NOMO-1 treated with dmso at 0.1 percent for 144 hours (cell line): ENCODE results near the gene NKD2.
"Not testable (repeated sequence)": the region's sequence is repeated elsewhere in the genome, so short reads cannot be mapped to it uniquely, and the experiment has no call there.

Source experiments
- DNase-seq: peaks from one replicate; lab custom pipeline; 2025; ENCODE audit not compliant: unreplicated experiment; lab: John Stamatoyannopoulos, UW

The NKD2 gene

DNA sequence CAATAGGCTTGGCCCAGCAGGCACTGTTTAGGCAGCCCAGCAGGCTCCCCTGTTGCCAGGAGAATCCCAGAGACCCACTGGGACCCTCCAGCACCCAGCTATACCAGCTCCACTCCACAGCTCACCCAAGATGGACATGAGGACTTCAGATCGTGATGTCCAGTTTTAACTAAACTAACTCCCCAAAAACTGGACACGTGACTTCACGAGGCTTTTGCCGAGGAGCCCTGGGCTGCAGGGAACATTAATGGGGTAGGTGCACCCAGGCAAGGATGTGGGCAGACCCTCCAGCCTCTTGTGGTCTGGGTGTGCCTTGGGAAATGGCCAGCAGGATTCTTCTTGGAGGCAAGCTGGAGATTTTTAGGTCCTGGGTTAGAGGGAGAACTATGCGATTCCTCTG, 8.9 kb upstream of the NKD2 start:
- DNase-seq = no peak

GRCh38 chr5:1000329-1000728, 8.3 kb upstream of the NKD2 start:
- no peak for DNase-seq

DNA sequence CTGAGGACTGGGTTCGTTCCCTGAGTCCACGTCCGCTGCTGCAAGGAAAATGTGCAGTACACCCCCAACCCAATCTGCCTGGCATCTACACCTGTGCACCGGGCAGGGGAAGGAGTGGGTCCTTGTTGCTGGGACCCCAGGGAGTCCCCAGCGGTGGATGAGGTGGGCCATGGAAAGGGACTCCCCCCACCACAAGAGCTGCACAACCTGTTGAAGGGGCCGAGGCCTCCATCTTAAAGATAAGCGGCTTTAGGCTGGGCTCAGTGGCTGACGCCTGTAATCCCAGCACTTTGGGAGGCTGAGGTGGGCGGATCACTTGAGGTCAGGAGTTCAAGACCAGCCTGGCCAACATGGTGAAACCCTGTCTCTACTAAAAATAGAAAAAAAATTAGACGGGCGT, 7.8 kb upstream of the NKD2 start:
- not testable (repeated sequence) for DNase-seq

- no peak for DNase-seq
Measured at GRCh38 chr5:1001406-1002270, 7.0 kb upstream of the NKD2 start.

GRCh38 chr5:1002271-1002546, 6.4 kb upstream of the NKD2 start:
- DNase-seq = no peak

DNA sequence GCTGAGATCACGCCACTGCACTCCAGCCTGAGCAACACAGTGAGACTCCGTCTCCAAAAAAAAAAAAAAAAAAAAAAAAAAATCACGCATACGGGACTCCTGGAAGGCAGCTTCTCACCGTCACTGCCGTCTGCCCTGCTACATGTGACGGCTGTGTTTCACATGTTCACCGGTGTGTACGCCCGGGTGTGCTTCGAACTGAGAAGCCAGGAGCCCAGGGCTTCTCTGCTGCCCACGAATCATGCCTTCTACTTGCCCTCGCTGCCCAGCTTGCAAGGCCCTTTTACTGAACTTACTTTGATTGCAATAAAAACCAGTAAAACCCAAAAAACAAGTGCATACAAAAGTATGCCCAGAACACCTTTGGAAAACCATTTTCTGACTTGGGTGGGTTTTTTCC, 5.8 kb upstream of the NKD2 start:
- DNase-seq = no peak

DNA sequence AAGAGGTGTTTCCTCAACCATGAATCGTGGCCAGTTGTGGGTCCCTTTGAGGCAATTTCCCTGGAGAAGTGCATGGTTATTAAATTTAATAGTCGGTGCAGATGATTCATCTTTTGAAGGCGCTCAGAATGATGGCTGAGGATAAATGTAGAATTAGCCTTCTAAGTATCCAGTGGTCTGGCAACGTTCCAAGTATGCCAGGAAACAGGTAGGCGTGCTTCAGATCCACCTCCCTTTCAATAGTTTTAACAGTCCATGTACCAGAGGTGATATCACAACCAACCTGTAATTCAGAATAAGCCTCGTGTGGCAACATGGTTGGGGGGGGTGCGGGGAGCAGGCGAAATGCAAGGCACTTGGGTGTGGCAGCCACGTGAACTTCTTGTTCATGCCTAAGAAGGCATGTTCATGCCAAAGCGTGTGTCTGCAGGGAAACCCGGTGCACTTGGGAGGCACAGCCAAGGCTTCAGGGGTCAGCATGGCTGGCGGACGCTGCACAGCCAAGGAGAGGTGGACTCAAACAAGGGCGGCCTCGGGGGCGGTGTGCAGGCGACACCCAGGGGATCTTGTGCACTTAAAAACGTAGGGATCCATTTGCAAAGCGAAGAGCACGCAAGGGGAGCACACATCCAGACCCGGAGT, 5.2 kb upstream of the NKD2 start:
- DNase-seq = peak; percentile 40

DNA sequence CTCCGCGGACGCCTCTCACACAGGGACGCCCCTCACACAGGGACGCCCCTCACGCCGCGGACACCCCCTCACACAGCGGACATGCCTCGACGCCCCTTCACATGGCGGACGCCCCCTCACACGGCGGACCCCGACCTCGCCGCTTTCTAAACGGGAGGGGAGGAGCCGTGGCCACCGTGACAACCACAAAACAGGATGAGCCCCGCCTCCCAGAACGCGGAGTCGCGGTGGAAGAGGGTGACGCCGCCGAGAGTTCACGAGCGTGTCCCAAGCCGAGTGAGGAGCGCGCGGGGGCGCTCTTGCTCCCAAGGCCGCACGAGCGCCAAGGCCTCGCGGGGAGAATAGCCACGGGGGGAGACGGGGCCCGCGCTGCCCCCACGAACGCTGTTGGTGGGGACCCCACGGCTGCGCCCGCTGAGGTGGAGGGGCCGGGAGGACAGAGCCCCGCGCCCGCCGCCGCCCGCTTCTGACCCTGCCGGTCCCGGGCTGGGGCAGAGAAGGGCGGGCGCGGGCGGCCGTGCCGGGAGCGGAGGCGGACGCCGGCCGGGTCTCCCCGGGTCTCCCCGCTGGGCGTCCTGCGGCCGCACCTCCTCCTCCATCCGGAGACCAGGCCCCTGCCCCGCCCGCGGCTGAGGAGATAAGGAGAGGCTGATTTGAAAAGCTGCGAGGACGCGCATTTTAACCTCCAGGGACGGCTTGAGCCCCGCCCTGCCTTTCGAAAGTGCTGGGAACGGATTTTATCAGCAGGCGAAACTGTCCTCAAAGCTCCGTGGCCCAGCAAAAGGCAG, 3.9 kb upstream of the NKD2 start:
- peak; percentile 58 for DNase-seq

GRCh38 chr5:1005249-1005851, 3.3 kb upstream of the NKD2 start:
- no peak for DNase-seq

DNA sequence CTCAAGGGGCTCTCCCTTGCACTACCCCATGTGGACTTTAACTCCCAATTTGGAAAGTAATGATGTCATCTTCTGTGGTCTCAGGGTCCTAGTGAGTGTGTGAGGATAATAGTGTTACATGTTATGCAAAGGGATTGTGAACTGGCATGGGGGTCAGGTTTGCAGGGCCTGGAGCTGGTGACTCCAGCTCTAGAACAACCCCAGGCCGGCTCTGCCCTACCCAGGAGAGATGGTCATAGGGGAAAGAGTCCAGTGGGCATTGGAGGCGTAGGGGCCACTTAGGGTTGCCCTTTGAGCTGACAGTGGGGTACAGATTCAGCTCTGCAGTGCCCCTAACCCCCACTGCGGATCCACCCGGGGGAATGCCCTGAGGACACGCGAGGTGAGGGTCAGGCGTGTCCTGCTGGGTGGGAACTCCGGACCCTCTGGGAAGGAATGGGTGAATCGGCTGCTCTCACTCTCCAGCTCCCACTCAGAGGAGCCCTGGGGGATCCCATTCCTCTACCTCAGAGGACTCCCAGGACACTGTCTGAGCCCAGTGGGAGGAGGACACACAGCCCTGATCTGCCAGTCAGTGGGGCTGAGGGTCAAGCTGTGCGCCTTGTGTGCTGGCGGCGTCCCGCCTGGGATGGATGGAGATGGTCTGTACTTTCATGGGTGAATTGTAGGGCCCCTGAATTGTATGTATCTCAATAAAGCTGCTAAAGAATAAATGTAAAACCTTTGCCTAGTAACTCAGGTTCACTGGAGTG, 2.5 kb upstream of the NKD2 start:
- no peak for DNase-seq

- DNase-seq = no peak
Measured at GRCh38 chr5:1006656-1007071, 1.9 kb upstream of the NKD2 start.

- no peak for DNase-seq
Measured at GRCh38 chr5:1007221-1007680, 1.4 kb upstream of the NKD2 start.

DNA sequence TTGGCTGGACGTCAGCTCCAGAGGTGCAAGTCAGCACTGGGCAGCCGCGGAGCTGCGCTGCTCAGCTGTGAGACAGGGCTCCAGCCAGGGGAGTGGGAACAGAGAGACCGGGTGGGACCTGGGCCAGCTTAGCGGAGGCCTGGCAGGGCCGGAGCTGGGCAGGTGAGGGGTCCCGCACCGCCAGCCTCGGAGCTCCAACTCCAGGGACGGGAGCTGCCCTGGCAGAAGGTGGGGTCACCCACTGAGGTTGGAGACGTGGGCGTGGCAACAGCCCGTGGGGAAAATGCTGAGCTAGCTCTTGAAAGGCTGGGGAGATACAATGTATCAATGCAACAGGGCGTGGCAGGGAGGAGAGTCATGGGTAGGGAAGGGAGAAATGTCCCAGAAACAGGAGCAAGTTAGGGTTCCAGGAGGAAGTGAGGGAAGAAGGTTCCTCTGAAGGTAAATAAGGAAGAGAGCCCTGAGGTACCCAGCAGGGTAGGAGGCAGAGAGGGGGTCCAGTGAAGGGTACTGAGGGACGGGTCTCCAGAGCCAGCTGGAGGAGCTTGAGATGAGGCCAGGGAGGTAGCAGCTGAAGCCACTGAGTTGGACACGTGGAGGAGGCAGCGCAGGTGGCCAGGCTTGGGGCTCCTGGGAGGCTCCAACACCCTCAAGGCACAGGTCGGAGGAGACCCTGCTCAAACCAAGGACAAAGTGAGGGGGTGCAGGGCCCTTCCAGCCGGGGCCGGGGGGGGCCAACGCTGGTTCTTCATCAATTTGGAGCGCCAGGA, 736 bp upstream of the NKD2 start:
- DNase-seq = no peak

DNA sequence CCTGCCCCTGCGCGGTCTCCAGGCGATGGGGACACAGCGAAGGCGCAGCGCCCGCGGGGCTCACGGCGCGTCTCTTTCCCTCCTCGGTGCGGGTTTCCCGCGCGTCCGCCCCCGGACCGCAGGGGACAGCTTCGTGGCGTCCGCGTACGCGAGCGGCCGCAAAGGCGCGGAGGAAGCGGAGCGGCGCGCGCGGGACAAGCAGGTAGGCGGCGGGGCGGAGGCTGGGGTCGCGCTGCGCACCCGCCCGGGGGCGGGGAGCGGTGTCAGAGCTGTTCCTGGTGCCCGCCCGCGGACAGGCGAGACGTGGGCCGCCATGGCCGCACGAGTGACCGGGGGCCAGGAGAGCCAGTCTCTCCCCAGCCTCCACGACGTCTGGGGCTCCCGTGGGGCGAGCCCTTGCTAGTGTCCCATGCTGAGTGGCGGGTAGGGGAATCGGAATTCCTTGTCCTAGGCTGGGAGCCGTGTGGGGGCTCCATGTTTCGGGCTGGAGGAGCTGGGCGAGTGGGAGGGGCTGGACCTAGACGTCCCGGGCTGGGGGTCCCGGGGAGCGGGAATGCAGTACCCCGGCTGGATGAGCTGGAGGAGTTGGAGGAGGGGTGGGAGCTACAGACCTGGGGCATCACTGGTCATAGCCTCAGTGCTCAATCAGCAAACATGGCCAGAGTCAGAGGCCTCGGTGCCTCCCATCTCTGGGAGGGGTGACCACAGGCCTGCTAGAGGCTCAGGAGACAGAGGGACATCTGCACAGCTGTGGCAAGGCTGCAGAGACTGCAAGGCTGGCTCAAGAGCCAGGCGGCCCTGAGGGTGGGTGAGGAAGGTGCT, 968 bp downstream of the NKD2 start:
- no peak for DNase-seq

DNA sequence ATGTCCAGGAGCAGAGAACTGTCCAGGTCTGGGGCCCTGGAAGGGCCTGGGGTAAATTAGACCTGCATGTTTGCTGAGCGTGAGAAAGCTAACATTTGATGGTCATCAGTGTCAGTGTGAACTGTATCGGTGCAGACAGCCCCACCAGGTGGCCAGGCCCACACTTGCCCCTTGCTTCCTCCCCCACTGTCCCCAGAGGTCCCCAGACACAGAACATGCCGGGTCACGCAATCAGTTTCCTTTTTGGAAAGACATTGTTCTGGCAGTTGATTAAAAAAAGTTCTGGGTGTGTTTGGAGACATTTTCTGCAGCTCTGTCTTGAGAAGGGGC, 1.5 kb downstream of the NKD2 start:
- peak; percentile 45 for DNase-seq

GRCh38 chr5:1010641-1011046, 2.0 kb downstream of the NKD2 start:
- no peak for DNase-seq

- DNase-seq = no peak
Measured at GRCh38 chr5:1011226-1011631, 2.6 kb downstream of the NKD2 start.

- DNase-seq = no peak
Measured at GRCh38 chr5:1011741-1012312, 3.2 kb downstream of the NKD2 start.

GRCh38 chr5:1012313-1012841, 3.8 kb downstream of the NKD2 start:
- no peak for DNase-seq
